Measurements from ENCODE around the gene CD99.

CD99 gene

GRCh38 chrX:2708021-2708420 is 16.9 kb downstream of the CD99 start:
- H3K79me2 ChIP-seq (ENCODE audit: low read length) = peaks cover 72% of the 10 kb centered on the region
- H3K9ac ChIP-seq (ENCODE audit: low read length) = peak overlapping the region; percentile 36; the same call in 1 of the 2 replicates
- no peak overlapping the region for H2AFZ ChIP-seq (ENCODE audit: low read depth, low read length)
- H3K4me1 ChIP-seq (ENCODE audit: low read length) = peaks cover 44% of the 10 kb centered on the region
- H4K20me1 ChIP-seq (ENCODE audit: insufficient read depth, low read length) = peaks cover 31% of the 10 kb centered on the region
- H3K4me3 ChIP-seq (ENCODE audit: low read length) = peak overlapping the region; percentile 41
- peak overlapping the region; percentile 71 for H3K27ac ChIP-seq (ENCODE audit: low read length)
- H3K4me2 ChIP-seq (ENCODE audit: low read length) = peak overlapping the region; percentile 70
- no peaks in the 10 kb centered on the region for H3K27me3 ChIP-seq (ENCODE audit: low read depth, low read length)
- peaks cover 14% of the 10 kb centered on the region for H3K36me3 ChIP-seq (replicated peaks; ENCODE audit: low read depth, low read length)
- TF ChIP-seq CTCF (IDR thresholded peaks at IDR 0.05; ENCODE audit: low read depth, low read length) (no peak), EZH2phosphoT487 (IDR thresholded peaks at IDR 0.05; ENCODE audit: low read depth) (no peak)
- H3K9me3 ChIP-seq (ENCODE audit: insufficient read depth, low read length) = no peaks in the 10 kb centered on the region

GRCh38 chrX:2708592-2709188 is 17.6 kb downstream of the CD99 start:
- Histone ChIP-seq H3K27me3 (ENCODE audit: low read depth, low read length) (no peaks in the 10 kb centered on the region), H3K4me2 (ENCODE audit: low read length) (peak overlapping the region; percentile 70), H3K27ac (ENCODE audit: low read length) (no peak overlapping the region), H3K4me1 (ENCODE audit: low read length) (peaks cover 44% of the 10 kb centered on the region), H3K79me2 (ENCODE audit: low read length) (peaks cover 72% of the 10 kb centered on the region), H3K9me3 (ENCODE audit: insufficient read depth, low read length) (no peaks in the 10 kb centered on the region), H2AFZ (ENCODE audit: low read depth, low read length) (no peak overlapping the region), H3K9ac (ENCODE audit: low read length) (no peak overlapping the region), H3K4me3 (ENCODE audit: low read length) (no peak overlapping the region), H3K36me3 (replicated peaks; ENCODE audit: low read depth, low read length) (peaks cover 18% of the 10 kb centered on the region), H4K20me1 (ENCODE audit: insufficient read depth, low read length) (peaks cover 31% of the 10 kb centered on the region)
- TF ChIP-seq CTCF (IDR thresholded peaks at IDR 0.05; ENCODE audit: low read depth, low read length) = no peak
- TF ChIP-seq EZH2phosphoT487 (IDR thresholded peaks at IDR 0.05; ENCODE audit: low read depth) = no peak

DNA sequence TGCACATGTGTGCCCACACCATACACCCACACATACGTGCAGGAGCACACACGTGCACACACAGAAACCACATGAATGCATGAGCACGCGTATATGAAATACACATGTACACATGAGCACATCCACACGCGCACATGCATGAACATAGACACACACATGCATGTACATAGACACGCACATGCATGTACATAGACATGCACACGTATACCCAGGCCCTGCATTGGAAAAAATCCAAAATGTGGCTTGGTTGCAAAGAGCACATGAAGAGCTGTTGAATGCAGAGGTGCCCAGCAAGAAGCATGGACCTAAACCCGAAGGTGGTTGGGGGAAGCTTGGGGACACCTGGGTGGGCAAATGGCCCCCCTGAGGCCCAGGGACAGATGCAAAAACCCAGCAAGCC is 18.5 kb downstream of the CD99 start:
- no peaks in the 10 kb centered on the region for H3K27me3 ChIP-seq (ENCODE audit: low read depth, low read length)
- peaks cover 18% of the 10 kb centered on the region for H3K36me3 ChIP-seq (replicated peaks; ENCODE audit: low read depth, low read length)
- peaks cover 63% of the 10 kb centered on the region for H3K79me2 ChIP-seq (ENCODE audit: low read length)
- peaks cover 31% of the 10 kb centered on the region for H4K20me1 ChIP-seq (ENCODE audit: insufficient read depth, low read length)
- H3K4me3 ChIP-seq (ENCODE audit: low read length) = no peak overlapping the region
- no peak overlapping the region for H3K27ac ChIP-seq (ENCODE audit: low read length)
- no peaks in the 10 kb centered on the region for H3K9me3 ChIP-seq (ENCODE audit: insufficient read depth, low read length)
- H2AFZ ChIP-seq (ENCODE audit: low read depth, low read length) = no peak overlapping the region
- H3K4me2 ChIP-seq (ENCODE audit: low read length) = peak overlapping the region; percentile 44
- peaks cover 44% of the 10 kb centered on the region for H3K4me1 ChIP-seq (ENCODE audit: low read length)
- H3K9ac ChIP-seq (ENCODE audit: low read length) = no peak overlapping the region
- TF ChIP-seq EZH2phosphoT487 (IDR thresholded peaks at IDR 0.05; ENCODE audit: low read depth) = no peak
- TF ChIP-seq CTCF (IDR thresholded peaks at IDR 0.05; ENCODE audit: low read depth, low read length) = no peak

- H4K20me1 ChIP-seq (ENCODE audit: insufficient read depth, low read length) = peaks cover 31% of the 10 kb centered on the region
- TF ChIP-seq EZH2phosphoT487 (IDR thresholded peaks at IDR 0.05; ENCODE audit: low read depth) (no peak), CTCF (IDR thresholded peaks at IDR 0.05; ENCODE audit: low read depth, low read length) (no peak)
- no peaks in the 10 kb centered on the region for H3K9me3 ChIP-seq (ENCODE audit: insufficient read depth, low read length)
- no peak overlapping the region for H3K27ac ChIP-seq (ENCODE audit: low read length)
- no peak overlapping the region for H2AFZ ChIP-seq (ENCODE audit: low read depth, low read length)
- H3K4me2 ChIP-seq (ENCODE audit: low read length) = peak overlapping the region; percentile 44
- H3K4me3 ChIP-seq (ENCODE audit: low read length) = no peak overlapping the region; the same call in 1 of the 2 replicates
- H3K36me3 ChIP-seq (replicated peaks; ENCODE audit: low read depth, low read length) = peaks cover 25% of the 10 kb centered on the region
- no peak overlapping the region for H3K9ac ChIP-seq (ENCODE audit: low read length)
- H3K79me2 ChIP-seq (ENCODE audit: low read length) = peaks cover 57% of the 10 kb centered on the region
- H3K27me3 ChIP-seq (ENCODE audit: low read depth, low read length) = no peaks in the 10 kb centered on the region
- peaks cover 44% of the 10 kb centered on the region for H3K4me1 ChIP-seq (ENCODE audit: low read length)
These were observed 19.1 kb downstream of the CD99 start for GRCh38 chrX:2710041-2710840.

All from OCI-LY3 (cell line).